ENCODE measurements around the gene DNAH11. TPM values are rescaled to one million over a fixed set of nuclear protein-coding genes. Genes with fewer than 3 reads are reported as not detected.

Gene DNAH11
- total RNA-seq, 1 experiment from 2014 or later, result 0.39 TPM

DNA sequence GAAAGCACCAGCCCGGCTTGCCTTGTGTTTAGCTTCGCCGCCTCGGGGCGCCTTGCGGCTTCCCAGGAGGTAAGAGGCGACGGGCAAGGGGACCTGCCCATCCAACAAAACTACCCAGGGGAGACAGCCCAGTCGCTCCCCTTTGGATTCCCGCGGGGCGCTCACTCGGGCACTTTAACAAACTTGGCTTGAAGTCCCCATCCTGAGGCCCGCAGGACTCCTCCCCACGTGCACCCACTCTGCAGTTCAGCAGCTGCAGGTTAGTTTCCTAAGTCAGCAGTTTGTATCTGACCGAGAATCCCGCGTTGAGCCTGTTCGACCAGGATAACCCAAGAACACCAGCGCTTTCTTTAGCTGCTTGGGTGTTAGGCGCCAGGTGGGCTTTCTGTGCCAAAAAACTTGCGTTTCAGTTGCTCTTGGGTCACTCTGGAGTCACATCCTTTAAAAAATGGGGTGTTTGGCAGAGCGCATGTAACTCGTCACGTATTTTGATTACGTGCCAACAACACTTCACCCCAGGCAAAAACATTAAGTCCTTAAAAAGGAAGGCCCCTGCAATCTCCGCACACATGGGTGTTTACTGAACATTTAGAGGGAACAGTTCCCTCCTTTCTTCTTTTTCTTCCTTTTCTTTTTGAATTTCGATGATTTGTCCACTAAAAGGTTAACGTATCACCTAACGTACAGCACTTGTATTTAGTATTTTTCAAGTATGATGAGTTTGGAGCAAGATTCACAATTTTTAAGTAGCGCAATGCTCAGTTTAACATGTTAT, 876 bp downstream of the DNAH11 start:
- Histone ChIP-seq H3K9me2 (ENCODE audit: insufficient read depth) (no peaks in the 10 kb centered on the region), H3K4me3 (replicated peaks in 1 of 2; ENCODE audit: low read depth in 1 of 2, low read length in 2 of 2) (no peak overlapping the region), H3K79me2 (ENCODE audit: insufficient read depth, low read length) (no peaks in the 10 kb centered on the region), H3K27ac (ENCODE audit: low read depth, low read length) (no peak overlapping the region), H3K9me3 (ENCODE audit: control insufficient read depth in 1 of 2, insufficient read depth in 1 of 2, low read depth in 1 of 2, low read length in 2 of 2) (no peaks in the 10 kb centered on the region), H4K20me1 (ENCODE audit: insufficient read depth) (no peaks in the 10 kb centered on the region), H3K4me2 (ENCODE audit: low read length) (no peak overlapping the region), H3K9ac (ENCODE audit: low read length) (no peak overlapping the region), H3K4me1 (ENCODE audit: control insufficient read depth in 1 of 2, insufficient read depth in 2 of 2, low read length in 2 of 2) (no peaks in the 10 kb centered on the region), H3K27me3 (ENCODE audit: insufficient read depth, low read length) (no peaks in the 10 kb centered on the region), H3K36me3 (ENCODE audit: control insufficient read depth in 1 of 2, insufficient read depth in 2 of 2, low read length in 2 of 2) (no peaks in the 10 kb centered on the region), H2AFZ (ENCODE audit: low read depth, low read length, poor library complexity, severe bottlenecking) (no peak overlapping the region)
- DNase-seq (ENCODE audit: low read depth, low spot score), result no peak
- CTCF ChIA-PET, result no interaction called here
- intact Hi-C loops (cut with micrococcal nuclease), result no loop called here
- no TSS peak for BruUV-seq (replicated peaks)
- POLR2A ChIA-PET, result no interaction called here
- TF ChIP-seq, protein P1, sequence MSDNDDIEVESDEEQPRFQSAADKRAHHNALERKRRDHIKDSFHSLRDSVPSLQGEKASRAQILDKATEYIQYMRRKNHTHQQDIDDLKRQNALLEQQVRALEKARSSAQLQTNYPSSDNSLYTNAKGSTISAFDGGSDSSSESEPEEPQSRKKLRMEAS (IDR thresholded peaks at IDR 0.05), result no peak
- TF ChIP-seq, protein P2, sequence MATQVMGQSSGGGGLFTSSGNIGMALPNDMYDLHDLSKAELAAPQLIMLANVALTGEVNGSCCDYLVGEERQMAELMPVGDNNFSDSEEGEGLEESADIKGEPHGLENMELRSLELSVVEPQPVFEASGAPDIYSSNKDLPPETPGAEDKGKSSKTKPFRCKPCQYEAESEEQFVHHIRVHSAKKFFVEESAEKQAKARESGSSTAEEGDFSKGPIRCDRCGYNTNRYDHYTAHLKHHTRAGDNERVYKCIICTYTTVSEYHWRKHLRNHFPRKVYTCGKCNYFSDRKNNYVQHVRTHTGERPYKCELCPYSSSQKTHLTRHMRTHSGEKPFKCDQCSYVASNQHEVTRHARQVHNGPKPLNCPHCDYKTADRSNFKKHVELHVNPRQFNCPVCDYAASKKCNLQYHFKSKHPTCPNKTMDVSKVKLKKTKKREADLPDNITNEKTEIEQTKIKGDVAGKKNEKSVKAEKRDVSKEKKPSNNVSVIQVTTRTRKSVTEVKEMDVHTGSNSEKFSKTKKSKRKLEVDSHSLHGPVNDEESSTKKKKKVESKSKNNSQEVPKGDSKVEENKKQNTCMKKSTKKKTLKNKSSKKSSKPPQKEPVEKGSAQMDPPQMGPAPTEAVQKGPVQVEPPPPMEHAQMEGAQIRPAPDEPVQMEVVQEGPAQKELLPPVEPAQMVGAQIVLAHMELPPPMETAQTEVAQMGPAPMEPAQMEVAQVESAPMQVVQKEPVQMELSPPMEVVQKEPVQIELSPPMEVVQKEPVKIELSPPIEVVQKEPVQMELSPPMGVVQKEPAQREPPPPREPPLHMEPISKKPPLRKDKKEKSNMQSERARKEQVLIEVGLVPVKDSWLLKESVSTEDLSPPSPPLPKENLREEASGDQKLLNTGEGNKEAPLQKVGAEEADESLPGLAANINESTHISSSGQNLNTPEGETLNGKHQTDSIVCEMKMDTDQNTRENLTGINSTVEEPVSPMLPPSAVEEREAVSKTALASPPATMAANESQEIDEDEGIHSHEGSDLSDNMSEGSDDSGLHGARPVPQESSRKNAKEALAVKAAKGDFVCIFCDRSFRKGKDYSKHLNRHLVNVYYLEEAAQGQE (IDR thresholded peaks at IDR 0.05; ENCODE audit: low read depth), result no peak
- no peak for TF ChIP-seq POLR2A (IDR thresholded peaks at IDR 0.05; ENCODE audit: borderline replicate concordance, extremely low read depth, insufficient read depth, insufficient read length)
- no peak for TF ChIP-seq POLR2AphosphoS5 (IDR thresholded peaks at IDR 0.05; ENCODE audit: low read depth, low read length)
- TF ChIP-seq SRF (IDR thresholded peaks at IDR 0.05; ENCODE audit: low read depth), result no peak
- no peak for TF ChIP-seq CEBPB (IDR thresholded peaks at IDR 0.05; ENCODE audit: low read depth)
- TF ChIP-seq SP1 (IDR thresholded peaks at IDR 0.05; ENCODE audit: low read depth), result no peak
- TF ChIP-seq, protein P3, sequence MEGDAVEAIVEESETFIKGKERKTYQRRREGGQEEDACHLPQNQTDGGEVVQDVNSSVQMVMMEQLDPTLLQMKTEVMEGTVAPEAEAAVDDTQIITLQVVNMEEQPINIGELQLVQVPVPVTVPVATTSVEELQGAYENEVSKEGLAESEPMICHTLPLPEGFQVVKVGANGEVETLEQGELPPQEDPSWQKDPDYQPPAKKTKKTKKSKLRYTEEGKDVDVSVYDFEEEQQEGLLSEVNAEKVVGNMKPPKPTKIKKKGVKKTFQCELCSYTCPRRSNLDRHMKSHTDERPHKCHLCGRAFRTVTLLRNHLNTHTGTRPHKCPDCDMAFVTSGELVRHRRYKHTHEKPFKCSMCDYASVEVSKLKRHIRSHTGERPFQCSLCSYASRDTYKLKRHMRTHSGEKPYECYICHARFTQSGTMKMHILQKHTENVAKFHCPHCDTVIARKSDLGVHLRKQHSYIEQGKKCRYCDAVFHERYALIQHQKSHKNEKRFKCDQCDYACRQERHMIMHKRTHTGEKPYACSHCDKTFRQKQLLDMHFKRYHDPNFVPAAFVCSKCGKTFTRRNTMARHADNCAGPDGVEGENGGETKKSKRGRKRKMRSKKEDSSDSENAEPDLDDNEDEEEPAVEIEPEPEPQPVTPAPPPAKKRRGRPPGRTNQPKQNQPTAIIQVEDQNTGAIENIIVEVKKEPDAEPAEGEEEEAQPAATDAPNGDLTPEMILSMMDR (IDR thresholded peaks at IDR 0.05 in 2 of 3, conservative IDR thresholded peaks at IDR 0.05 in 1 of 3; ENCODE audit: borderline replicate concordance in 1 of 3, insufficient read depth in 1 of 3, low read depth in 2 of 3, low read length in 2 of 3), result no peak
- no peak for TF ChIP-seq EZH2phosphoT487 (IDR thresholded peaks at IDR 0.05; ENCODE audit: borderline replicate concordance)
- no peak for TF ChIP-seq TCF7L2 (IDR thresholded peaks at IDR 0.05; ENCODE audit: borderline replicate concordance, extremely low read depth, insufficient read depth, insufficient read length)
- no peak for TF ChIP-seq EZH2 (IDR thresholded peaks at IDR 0.05)
- no peak for TF ChIP-seq ELF1 (IDR thresholded peaks at IDR 0.05; ENCODE audit: borderline replicate concordance, low read depth)
- no peak for TF ChIP-seq YY1 (IDR thresholded peaks at IDR 0.05; ENCODE audit: extremely low read depth, insufficient replicate concordance, low read depth, low read length)
- no peak for TF ChIP-seq CBX3 (IDR thresholded peaks at IDR 0.05; ENCODE audit: low read depth)
- no peak for TF ChIP-seq RAD21 (IDR thresholded peaks at IDR 0.05; ENCODE audit: low read depth)
- TF ChIP-seq SIN3A (IDR thresholded peaks at IDR 0.05; ENCODE audit: low read depth), result no peak
- no peak for ATAC-seq
- RAD21 ChIA-PET (ENCODE audit: low non-redundant PET in 1 of 2, low total read pairs in 2 of 2, uncharacterized antibody in 2 of 2, unreplicated experiment in 2 of 2), result no interaction called here

All from HCT116 (cell line).